ENCODE results near the gene HYLS1.

DNA sequence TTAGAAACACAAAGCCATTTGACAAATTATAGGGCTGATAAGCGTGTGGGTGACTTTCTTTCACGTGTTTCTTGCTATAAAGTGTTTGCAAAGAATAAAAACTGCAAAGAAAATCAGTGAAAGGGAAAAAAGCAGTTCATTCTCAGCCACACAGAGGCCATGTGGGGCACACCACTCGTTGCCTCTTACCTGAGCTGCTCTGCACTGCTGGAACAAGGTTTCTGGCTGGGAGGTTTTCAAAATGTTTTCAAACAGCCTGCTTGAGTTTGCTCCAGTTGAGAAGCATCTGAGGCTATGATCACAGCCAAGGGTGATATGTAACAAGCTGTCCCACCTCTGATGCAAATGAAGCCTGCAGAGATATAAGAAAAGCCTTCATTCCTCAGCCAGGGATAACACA lies 43.6 kb downstream of the HYLS1 start:
- TF ChIP-seq, protein P1, sequence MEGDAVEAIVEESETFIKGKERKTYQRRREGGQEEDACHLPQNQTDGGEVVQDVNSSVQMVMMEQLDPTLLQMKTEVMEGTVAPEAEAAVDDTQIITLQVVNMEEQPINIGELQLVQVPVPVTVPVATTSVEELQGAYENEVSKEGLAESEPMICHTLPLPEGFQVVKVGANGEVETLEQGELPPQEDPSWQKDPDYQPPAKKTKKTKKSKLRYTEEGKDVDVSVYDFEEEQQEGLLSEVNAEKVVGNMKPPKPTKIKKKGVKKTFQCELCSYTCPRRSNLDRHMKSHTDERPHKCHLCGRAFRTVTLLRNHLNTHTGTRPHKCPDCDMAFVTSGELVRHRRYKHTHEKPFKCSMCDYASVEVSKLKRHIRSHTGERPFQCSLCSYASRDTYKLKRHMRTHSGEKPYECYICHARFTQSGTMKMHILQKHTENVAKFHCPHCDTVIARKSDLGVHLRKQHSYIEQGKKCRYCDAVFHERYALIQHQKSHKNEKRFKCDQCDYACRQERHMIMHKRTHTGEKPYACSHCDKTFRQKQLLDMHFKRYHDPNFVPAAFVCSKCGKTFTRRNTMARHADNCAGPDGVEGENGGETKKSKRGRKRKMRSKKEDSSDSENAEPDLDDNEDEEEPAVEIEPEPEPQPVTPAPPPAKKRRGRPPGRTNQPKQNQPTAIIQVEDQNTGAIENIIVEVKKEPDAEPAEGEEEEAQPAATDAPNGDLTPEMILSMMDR (IDR thresholded peaks at IDR 0.05) = no peak
- TF ChIP-seq EP300 (IDR thresholded peaks at IDR 0.05) = no peak
- no peak for TF ChIP-seq POLR2A (IDR thresholded peaks at IDR 0.05)
